Activated CD8-positive, alpha-beta memory T cell treated with anti-CD3 and anti-CD28 coated beads for 4 hours (primary cell): ENCODE data around the gene HEXB.
A peak's percentile ranks its signal among the peaks of the same experiment; 100 is the strongest.

Experiments used
- DNase-seq, 2 donors: peaks; one replicate each; pipeline ENCODE4 v3.0.0-alpha.2; 2020; ENCODE audit warnings: low read depth in 2 of 2

HEXB gene

GRCh38 chr5:74684900-74685851 lies at the start of gene HEXB:
Gene HEXB, plus strand, starts transcription at chr5:74685233. Its CDS starts 28 bp downstream, at chr5:74685261.
- peak; percentile 70 for DNase-seq

DNA sequence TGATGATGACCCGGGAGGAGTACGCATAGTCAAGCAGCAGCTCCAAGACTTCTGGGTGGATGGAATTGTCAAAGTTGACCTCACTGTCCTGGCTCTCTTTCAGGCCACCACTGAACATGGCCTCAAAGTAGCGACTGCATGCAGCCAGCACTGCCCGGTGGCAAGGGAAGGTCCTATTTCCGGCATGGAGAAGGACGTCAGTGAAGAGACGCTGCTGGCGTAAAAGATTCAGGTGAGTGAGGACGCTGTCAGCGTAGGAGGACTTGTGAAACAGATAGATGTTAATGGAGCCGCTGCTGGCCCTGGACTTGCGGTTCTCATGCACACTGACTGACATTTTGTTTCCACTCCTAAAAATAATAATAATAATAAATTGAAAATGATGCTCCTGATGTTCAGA lies 48.9 kb upstream of the HEXB start:
- DNase-seq = no peak

DNA sequence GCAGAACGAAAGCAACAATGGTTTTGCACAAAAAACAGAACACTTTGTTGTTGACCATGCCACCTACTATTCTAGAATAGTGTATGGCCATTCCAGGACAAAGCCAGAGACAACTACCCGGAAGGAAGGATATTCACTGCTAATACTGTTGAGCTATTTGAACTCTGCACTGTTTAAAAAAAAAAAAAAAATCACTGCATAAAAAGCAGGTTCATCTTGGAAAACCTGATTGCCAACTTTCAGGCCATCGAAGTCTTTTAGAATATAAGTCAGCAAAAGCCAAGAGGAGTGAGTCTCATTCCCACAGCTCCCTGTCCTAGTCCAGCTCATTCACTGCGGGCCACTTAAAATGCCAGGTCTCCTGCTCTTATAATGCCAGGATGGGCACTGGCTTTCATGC lies 48.5 kb upstream of the HEXB start:
- DNase-seq = no peak

DNA sequence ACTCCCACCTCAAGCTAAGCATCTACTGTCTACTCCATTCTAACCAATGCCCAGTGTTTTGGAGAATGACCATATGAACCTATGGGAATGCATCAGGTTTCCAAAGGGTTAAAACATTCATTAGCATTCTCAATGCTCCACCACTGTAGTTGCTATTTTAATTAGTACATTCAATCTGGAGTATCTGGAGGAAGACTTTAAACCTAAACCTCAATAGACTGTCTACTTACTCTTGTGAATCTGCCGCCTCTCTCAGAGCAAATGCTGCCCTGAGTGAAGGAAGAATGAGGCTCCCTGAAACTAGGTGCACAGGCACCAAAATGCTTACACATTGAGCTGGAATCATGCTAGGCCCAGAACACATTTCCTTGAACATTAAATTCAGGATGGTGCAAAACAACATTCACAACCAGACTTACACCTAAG lies 46.5 kb upstream of the HEXB start:
- no peak for DNase-seq

DNA sequence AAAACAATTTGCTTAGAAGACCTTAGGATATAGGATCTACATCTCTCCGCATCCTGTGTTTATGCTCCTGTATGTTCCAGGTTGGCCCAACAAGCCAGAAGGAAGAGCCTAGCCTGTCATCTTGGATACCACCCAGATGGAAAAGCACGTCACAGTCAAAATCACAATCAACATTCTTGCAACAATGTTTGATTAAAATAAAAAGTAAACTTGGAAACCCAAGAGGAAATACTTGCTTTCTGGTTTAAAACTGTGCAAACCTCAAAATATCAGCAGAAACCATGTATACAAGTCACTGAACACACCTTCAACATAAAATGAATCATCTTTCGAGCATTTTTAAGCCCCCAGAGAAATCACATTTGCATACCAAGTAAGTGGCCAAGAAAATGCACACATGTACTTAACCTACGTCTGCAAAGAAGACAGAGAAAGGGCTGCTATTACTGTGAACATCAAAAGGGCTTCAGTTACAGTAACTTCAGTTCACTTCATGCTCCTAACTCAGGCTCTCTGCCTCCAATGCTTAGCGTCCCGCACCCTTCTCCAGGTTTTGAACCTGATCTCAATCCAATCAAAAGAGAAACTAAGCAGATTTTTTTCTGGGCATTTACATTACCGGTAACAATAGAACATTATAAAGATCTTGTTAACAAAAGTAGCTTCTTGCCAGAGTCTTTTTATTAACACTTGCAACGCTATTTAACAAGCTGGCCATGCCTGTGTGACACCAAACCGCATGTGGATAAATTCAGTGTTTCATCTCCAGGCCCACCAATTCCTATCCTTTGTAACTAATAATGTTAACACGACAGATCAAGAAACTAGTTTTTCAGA lies 45.8 kb upstream of the HEXB start:
- DNase-seq = no peak

DNA sequence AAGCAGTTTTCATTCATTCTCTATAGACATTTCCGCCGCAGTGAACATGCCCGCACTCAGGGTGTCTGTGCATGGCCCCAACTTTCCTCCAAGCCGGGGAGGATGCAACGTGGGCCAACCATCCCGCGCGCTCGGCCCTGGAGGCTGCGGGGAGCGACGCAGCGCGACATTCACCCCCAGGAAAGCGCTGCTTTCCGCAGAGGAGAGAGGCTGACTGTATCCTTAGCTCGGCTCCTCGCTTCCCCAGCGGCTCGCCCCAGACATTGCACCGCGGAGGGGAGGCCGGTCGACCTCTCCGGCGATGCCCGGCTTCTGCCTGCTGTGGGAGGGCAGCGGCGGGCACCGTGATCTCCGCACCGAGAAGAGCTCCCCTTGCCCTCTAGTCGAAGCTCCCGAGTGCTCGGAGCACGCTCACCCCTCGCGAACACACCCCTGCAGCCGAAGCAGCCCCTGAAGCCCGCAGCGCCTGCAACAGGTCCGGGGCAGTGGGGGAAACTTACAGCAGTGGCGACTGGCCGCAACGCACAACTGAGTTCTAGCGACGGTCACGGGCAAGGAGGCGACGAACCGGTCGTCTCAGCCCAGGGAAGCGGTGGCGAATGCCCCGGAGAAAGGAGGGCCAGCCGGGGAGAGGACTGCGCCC lies 45.1 kb upstream of the HEXB start:
- DNase-seq = no peak

GRCh38 chr5:74640450-74640953 lies 44.5 kb upstream of the HEXB start, which contains the start of gene ENC1:
Gene ENC1, minus strand, starts transcription at chr5:74640728. Its CDS starts 4,243 bp downstream, at chr5:74636485.
- DNase-seq = peak; percentile 44 to 45

DNA sequence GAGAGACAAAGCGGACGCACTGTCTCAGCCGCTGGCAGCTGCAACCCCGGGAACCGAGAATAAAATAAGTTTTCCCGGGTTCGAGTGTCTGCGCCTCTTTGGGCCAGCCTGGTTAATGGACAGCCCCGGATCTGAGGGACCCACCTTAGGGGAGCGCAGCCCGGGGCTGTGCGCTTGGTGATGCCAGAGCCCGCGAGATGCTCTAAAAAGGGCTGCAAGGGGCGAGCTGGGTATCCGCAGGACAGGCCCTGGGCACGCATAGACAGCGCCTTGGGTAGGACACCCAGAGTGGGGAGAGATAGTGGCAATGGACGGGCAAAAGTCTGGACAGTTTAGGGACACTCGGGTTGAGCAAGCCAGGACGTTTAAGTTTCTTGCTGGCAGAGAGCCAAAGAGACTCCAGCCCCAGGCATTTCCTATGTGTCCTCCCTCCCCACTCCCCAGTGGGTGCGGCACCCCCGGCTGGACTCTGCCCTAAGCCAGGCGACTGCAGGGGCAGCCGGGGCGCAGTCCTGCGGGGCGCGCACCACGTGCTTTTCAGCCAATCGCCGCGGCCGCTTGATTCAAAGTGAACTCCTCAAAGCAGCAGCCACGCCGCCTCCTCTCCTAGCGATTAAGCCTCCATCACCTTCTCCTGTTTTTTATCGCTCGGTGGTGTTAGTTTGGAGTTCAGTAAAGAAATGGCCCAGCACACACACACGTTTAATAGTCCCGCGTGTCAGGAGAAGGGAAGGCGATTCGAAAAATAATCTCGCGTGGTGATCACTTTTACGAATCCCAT lies 43.9 kb upstream of the HEXB start:
- no peak for DNase-seq

- DNase-seq = no peak
Observed at GRCh38 chr5:74641735-74642542, 43.1 kb upstream of the HEXB start.

GRCh38 chr5:74642543-74642863 lies 42.5 kb upstream of the HEXB start:
- DNase-seq = no peak

DNA sequence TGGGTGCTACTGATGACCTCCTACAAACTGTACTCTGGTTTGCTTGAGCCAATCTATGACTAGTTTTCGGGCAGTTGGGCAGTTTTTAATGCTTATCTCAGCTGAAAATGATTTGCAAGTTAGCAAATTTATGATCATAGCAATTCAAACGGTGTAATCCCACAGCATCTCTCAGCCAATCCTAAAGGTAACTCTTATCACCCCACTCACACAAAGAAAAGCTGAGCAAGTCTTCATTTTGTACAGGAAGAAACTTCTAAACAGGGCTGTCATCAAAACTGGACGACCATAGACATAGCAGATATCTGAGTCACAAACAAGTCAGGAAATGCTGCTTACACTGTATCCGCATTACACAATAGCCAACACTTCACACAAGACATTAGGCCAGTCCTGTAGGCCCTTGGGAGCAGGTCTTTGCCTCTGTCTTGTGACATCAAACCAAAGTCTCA lies 41.9 kb upstream of the HEXB start:
- DNase-seq = no peak

DNA sequence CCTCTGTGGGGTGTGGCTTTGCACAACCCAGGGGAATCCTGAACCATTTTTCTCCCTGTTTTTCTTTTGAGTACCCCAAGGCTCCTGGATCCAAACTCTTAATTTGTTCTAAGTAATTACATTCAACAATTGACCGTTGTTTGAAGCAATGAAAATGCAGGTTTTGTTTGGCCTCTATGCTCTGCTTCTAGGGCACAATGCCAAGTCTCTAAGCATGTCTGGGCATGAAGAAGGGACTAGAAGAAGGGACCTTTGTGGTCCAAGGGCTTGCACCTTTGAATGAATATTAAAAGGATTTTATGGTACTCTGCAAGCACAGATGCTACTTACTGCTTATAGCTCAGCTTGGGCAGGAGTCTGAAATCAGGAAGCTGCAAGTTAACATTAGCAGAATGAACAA lies 37.9 kb upstream of the HEXB start:
- no peak for DNase-seq

DNA sequence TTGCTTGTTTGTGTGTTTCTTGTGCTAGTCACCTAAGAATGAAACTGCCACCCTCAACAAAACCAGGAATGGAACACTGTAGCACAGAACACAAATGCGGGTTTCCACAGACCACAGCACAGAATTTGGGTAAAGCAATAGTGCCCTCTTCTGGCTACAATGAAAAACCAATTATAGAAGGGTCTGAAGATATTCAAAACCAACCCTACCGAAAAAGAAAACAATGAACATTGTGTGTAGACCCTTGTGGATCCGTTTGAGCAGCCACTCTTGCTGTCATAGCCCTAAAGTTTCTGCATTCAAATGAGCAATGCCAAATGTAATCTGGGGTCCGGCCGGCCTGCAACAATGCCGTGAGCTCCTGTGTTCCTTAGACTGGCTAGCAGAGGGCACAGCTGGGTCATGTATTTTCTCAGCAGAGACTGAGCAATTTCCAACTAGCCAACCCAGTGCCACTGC lies 36.2 kb upstream of the HEXB start:
- no peak for DNase-seq

GRCh38 chr5:74649421-74649973 lies 35.5 kb upstream of the HEXB start:
- DNase-seq = no peak

GRCh38 chr5:74651710-74652109 lies 33.3 kb upstream of the HEXB start:
- no peak for DNase-seq

DNA sequence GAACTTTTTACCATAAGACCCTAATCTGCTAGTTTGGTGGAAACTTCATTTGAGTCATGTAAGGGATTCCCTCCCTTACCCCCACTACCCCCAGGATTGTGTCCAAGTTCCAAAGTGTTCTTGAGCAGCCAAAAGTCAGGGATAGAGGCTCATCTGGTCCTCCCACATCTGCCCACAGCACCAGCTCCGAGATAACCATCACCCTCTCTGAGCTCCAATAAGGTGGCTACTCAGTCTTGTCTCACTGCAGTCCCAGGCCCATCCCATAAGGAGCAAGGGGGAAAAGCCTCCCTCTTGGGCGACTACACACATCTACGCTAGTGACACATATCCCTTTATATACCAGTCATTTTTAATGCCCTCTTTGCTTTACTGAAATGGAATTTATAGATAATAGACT lies 32.5 kb upstream of the HEXB start:
- DNase-seq = no peak

GRCh38 chr5:74653991-74654390 lies 31.0 kb upstream of the HEXB start:
- DNase-seq = no peak

GRCh38 chr5:74655206-74655605 lies 29.8 kb upstream of the HEXB start:
- no peak for DNase-seq

- DNase-seq = no peak
Observed at GRCh38 chr5:74655716-74656115, 29.3 kb upstream of the HEXB start.

DNA sequence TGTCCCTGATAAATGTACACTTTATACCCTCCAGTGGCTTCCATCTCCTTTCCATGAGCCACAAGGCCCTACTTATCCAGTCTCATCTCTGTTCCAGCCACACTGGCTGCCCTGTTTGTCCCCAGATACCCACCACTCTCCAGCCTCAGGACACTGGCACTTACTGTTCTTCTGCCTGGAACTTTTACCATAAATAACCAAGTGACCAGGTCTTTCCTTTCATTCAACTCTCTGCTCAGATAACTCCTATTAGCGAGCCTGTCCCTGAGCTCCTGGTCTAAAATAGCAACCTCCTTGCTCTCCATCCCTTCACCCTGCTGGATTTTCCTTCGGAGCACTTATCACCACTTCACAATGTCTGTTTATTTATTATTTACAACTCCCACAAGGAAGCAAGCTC lies 27.9 kb upstream of the HEXB start:
- DNase-seq = no peak
